ENCODE data around the gene TVP23C. TPM values are rescaled to one million over a fixed set of nuclear protein-coding genes. Genes with fewer than 3 reads are reported as not detected.

TVP23C gene
- total and polyA plus RNA-seq, 8 donors, result 5.3 to 16.8 (median 7.5) TPM

GRCh38 chr17:15475631-15476354 lies 87.5 kb downstream of the TVP23C start:
- Histone ChIP-seq H3K9me3 (no peaks in the 10 kb centered on the region), H3K36me3 (no peaks in the 10 kb centered on the region), H3K27ac (no peak overlapping the region), H3K4me1 (no peaks in the 10 kb centered on the region), H3K27me3 (no peaks in the 10 kb centered on the region), H3K4me3 (no peak overlapping the region)
- 90 to 92% methylated on average over 8 of the region's 8 CpGs for WGBS, 2 donors
- no peak for DNase-seq
- no peak for FAIRE-seq
- TF ChIP-seq, protein P1, sequence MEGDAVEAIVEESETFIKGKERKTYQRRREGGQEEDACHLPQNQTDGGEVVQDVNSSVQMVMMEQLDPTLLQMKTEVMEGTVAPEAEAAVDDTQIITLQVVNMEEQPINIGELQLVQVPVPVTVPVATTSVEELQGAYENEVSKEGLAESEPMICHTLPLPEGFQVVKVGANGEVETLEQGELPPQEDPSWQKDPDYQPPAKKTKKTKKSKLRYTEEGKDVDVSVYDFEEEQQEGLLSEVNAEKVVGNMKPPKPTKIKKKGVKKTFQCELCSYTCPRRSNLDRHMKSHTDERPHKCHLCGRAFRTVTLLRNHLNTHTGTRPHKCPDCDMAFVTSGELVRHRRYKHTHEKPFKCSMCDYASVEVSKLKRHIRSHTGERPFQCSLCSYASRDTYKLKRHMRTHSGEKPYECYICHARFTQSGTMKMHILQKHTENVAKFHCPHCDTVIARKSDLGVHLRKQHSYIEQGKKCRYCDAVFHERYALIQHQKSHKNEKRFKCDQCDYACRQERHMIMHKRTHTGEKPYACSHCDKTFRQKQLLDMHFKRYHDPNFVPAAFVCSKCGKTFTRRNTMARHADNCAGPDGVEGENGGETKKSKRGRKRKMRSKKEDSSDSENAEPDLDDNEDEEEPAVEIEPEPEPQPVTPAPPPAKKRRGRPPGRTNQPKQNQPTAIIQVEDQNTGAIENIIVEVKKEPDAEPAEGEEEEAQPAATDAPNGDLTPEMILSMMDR (IDR thresholded peaks at IDR 0.05), result no peak
- intact Hi-C loops (cut with DNase I), result no loop called here
- peak in 2 of 4 donors; percentile 40 to 45 for ATAC-seq

- Histone ChIP-seq H3K36me3 (no peaks in the 10 kb centered on the region), H3K27me3 (no peaks in the 10 kb centered on the region), H3K9me3 (no peaks in the 10 kb centered on the region), H3K27ac (no peak overlapping the region), H3K4me3 (no peak overlapping the region), H3K4me1 (no peaks in the 10 kb centered on the region)
- no peak for DNase-seq
- FAIRE-seq, result no peak
- intact Hi-C loops (cut with DNase I), result no loop called here
- no peak for ATAC-seq
- 94 to 98% methylated on average over 3 of the region's 3 CpGs for WGBS, 2 donors
- TF ChIP-seq, protein P1 (IDR thresholded peaks at IDR 0.05), result no peak
These were observed 90.4 kb downstream of the TVP23C start for GRCh38 chr17:15472891-15473290.

DNA sequence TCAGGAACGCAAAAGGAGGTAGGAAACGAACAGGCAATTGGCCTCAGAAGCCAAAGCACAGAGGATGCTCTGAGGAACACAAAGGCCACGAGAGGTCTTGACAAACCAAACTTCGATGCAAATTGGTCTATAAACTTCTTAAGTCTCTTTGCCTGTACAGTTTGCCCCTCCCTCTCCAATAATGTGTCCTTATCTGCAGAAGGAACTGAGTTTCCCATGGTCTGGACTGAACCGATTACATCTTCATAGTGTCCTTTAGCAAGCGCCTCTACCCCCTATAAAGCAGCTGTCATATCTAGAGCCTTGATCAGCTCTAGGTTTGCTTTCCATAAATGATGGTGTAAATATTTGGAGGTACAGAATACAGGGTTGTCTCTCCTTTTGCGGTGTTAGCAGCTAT lies 92.7 kb downstream of the TVP23C start:
- TF ChIP-seq, protein P1 (IDR thresholded peaks at IDR 0.05), result no peak
- 65 to 70% methylated on average over 7 of the region's 7 CpGs for WGBS, 2 donors
- H3K4me3 ChIP-seq, result no peak overlapping the region
- no peaks in the 10 kb centered on the region for H3K27me3 ChIP-seq
- H3K9me3 ChIP-seq, result no peaks in the 10 kb centered on the region
- no peaks in the 10 kb centered on the region for H3K36me3 ChIP-seq
- intact Hi-C loops (cut with DNase I), result no loop called here
- H3K4me1 ChIP-seq, result no peaks in the 10 kb centered on the region
- no peak overlapping the region for H3K27ac ChIP-seq
- FAIRE-seq, result no peak
- ATAC-seq, result no peak
- no peak for DNase-seq

DNA sequence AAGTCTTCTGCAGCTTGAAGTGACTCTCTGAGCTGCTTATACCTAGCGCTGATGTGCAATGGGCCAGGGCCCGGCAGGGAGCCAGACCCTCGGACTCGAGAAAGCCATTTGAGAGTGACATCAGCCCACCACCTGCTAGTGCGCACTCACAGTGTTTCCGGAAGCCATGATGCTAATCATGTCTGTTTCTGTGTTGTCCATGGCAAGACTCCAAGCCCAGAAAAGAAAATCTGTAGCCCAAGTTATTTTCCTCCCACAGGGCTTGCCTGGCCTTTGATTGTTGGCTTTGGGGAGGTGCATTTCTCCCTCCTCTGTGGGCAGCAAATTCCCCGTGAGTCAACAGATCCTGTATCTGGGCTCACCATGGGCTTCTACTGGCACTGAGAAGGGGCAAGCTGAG lies 94.0 kb downstream of the TVP23C start:
- DNase-seq (no peak), FAIRE-seq (no peak), ATAC-seq (no peak)
- Histone ChIP-seq H3K36me3 (no peaks in the 10 kb centered on the region), H3K4me3 (no peak overlapping the region), H3K4me1 (no peaks in the 10 kb centered on the region), H3K9me3 (no peaks in the 10 kb centered on the region), H3K27ac (no peak overlapping the region), H3K27me3 (no peaks in the 10 kb centered on the region)
- WGBS, 2 donors, result 81 to 96% methylated on average over 7 of the region's 7 CpGs
- TF ChIP-seq, protein P1 (IDR thresholded peaks at IDR 0.05), result no peak
- intact Hi-C loops (cut with DNase I), result no loop called here

DNA sequence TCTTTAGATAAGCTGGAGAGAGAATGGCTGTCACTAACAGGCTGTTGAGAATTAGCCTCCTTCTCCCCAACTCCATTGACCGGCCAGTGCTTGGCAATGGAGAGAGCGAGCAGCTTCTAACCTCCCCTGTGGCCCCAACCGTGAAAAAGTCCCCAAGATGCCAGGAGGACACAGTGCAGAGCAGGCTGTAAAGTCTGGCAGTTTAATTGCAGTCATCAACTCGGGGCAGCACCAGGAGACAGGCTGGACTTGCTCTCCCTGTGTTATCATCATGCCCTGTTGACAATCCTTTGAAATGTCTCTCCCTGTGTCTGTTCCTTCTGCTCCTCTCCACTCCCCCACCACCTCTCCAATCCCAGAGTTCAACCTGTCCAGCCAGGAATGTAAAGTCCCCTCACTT lies 95.2 kb downstream of the TVP23C start:
- TF ChIP-seq, protein P1 (IDR thresholded peaks at IDR 0.05), result no peak
- no peaks in the 10 kb centered on the region for H3K27me3 ChIP-seq
- ATAC-seq (no peak), DNase-seq (no peak), FAIRE-seq (no peak)
- H3K9me3 ChIP-seq, result no peaks in the 10 kb centered on the region
- intact Hi-C loops (cut with DNase I), result no loop called here
- no peak overlapping the region for H3K27ac ChIP-seq
- H3K36me3 ChIP-seq, result no peaks in the 10 kb centered on the region
- no peaks in the 10 kb centered on the region for H3K4me1 ChIP-seq
- no peak overlapping the region for H3K4me3 ChIP-seq
- 60 to 61% methylated on average over 4 of the region's 4 CpGs for WGBS, 2 donors

Measured in pancreas (tissue), 10 donors.